Esophagus (tissue), 2 donors: ENCODE results near the gene VAPA. TPM values are rescaled to one million over a fixed set of nuclear protein-coding genes. Genes with fewer than 3 reads are reported as not detected.
"Not testable (repeated sequence)": the region's sequence is repeated elsewhere in the genome, so short reads cannot be mapped to it uniquely, and the experiment has no call there.

Source experiments
- H3K27ac ChIP-seq, 2 donors: one replicate each; pipeline ENCODE4 v1.5.1; 2013; ENCODE audit warnings: low read depth in 2 of 2, mild to moderate bottlenecking in 2 of 2, inconsistent platforms in 1 of 2, low read length in 1 of 2, moderate library complexity in 1 of 2
- H3K27me3 ChIP-seq, 2 donors: one replicate each; pipeline ENCODE4 v1.6.1; 2013; ENCODE audit warnings: low read length in 2 of 2, control low read depth in 1 of 2, mild to moderate bottlenecking in 1 of 2; ENCODE audit not compliant: insufficient read depth in 2 of 2, control insufficient read depth in 1 of 2
- H3K36me3 ChIP-seq, 2 donors: one replicate each; pipeline ENCODE4 v1.6.1; 2013; ENCODE audit warnings: low read length in 1 of 2; ENCODE audit not compliant: control insufficient read depth in 2 of 2, insufficient read depth in 2 of 2
- H3K4me1 ChIP-seq, 2 donors: one replicate each; pipeline ENCODE4 v1.6.1; 2013; ENCODE audit warnings: low read length in 1 of 2; ENCODE audit not compliant: control insufficient read depth in 2 of 2, insufficient read depth in 2 of 2
- H3K4me3 ChIP-seq, 2 donors: one replicate each; pipeline ENCODE4 v1.5.1; 2013; ENCODE audit warnings: low read length in 2 of 2, mild to moderate bottlenecking in 2 of 2, low read depth in 1 of 2, moderate library complexity in 1 of 2
- H3K9me3 ChIP-seq, 2 donors: one replicate each; pipeline ENCODE4 v1.6.1; 2013; ENCODE audit warnings: mild to moderate bottlenecking in 2 of 2, low read depth in 1 of 2, low read length in 1 of 2, moderate library complexity in 1 of 2; ENCODE audit not compliant: control insufficient read depth in 2 of 2, insufficient read depth in 1 of 2
- WGBS, 2 donors: extraction: QIAGEN DNeasy Blood & Tissue Kit; methylation state at CpG; one replicate each; pipeline ENCODE4 v1.1.7; 2013; 5-methylcytosine and 5-hydroxymethylcytosine counted together
- polyA plus RNA-seq, 2 donors: library from polyadenylated mRNA; stranded (reverse); fragments of 200-250 nt; gene quantifications; one replicate each; pipeline ENCODE4 v1.2.3, GENCODE V29; 2013
- donor health status: healthy with polysubstance abuse.
- donor health status: Bipolar disorder and iron deficiency.

VAPA gene
- polyA plus RNA-seq, 2 donors: 127 to 189 TPM

GRCh38 chr18:9885170-9886004 lies 28.4 kb upstream of the VAPA start, which contains the start of gene TXNDC2:
Gene TXNDC2 (plus strand): TSS chr18:9885973. CDS start chr18:9886681, 708 bp downstream.
- Histone ChIP-seq H3K36me3 (no peaks in the 10 kb centered on the region), H3K9me3 (no peaks in the 10 kb centered on the region), H3K27me3 (no peaks in the 10 kb centered on the region), H3K4me1 (no peaks in the 10 kb centered on the region), H3K27ac (no peak within 1 kb of the TSS), H3K4me3 (no peak within 1 kb of the TSS)
- 90 to 91% methylated on average over 8 of the region's 8 CpGs for WGBS, 2 donors

GRCh38 chr18:9886005-9886348 lies 27.8 kb upstream of the VAPA start:
- 93 to 96% methylated on average over 3 of the region's 3 CpGs for WGBS, 2 donors
- H3K4me3 ChIP-seq: no peak overlapping the region
- no peaks in the 10 kb centered on the region for H3K9me3 ChIP-seq

GRCh38 chr18:9887992-9888391 lies 25.8 kb upstream of the VAPA start:
- WGBS, 2 donors: 97% methylated on average over 5 of the region's 5 CpGs

More at GRCh38 chr18:9886005-9886348, 27.8 kb upstream of the VAPA start:
- Histone ChIP-seq H3K4me1 (no peaks in the 10 kb centered on the region), H3K36me3 (no peaks in the 10 kb centered on the region), H3K27ac (no peak overlapping the region), H3K27me3 (no peaks in the 10 kb centered on the region)

GRCh38 chr18:9890196-9890595 lies 23.6 kb upstream of the VAPA start:
- Histone ChIP-seq H3K4me1 (no peaks in the 10 kb centered on the region), H3K4me3 (no peak overlapping the region), H3K27ac (no peak overlapping the region), H3K9me3 (no peaks in the 10 kb centered on the region), H3K36me3 (no peaks in the 10 kb centered on the region), H3K27me3 (no peaks in the 10 kb centered on the region)
- WGBS, 2 donors: 73 to 79% methylated on average over 5 of the region's 5 CpGs

More at GRCh38 chr18:9887992-9888391, 25.8 kb upstream of the VAPA start:
- Histone ChIP-seq H3K36me3 (no peaks in the 10 kb centered on the region), H3K4me1 (no peaks in the 10 kb centered on the region), H3K27me3 (no peaks in the 10 kb centered on the region), H3K4me3 (no peak overlapping the region), H3K9me3 (no peaks in the 10 kb centered on the region), H3K27ac (no peak overlapping the region)

- H3K4me3 ChIP-seq: no peak overlapping the region
- 85 to 88% methylated on average over 1 of the region's 1 CpG for WGBS, 2 donors
- no peaks in the 10 kb centered on the region for H3K4me1 ChIP-seq
- no peaks in the 10 kb centered on the region for H3K27me3 ChIP-seq
- no peak overlapping the region for H3K27ac ChIP-seq
- H3K36me3 ChIP-seq: no peaks in the 10 kb centered on the region
- H3K9me3 ChIP-seq: no peaks in the 10 kb centered on the region
These were observed 22.9 kb upstream of the VAPA start for GRCh38 chr18:9890957-9891356.

GRCh38 chr18:9891515-9891914 lies 22.3 kb upstream of the VAPA start:
- H3K27ac ChIP-seq, H3K4me1 ChIP-seq, H3K36me3 ChIP-seq, H3K27me3 ChIP-seq, H3K4me3 ChIP-seq, H3K9me3 ChIP-seq: not testable (repeated sequence)
- 47 to 48% methylated on average over 4 of the region's 4 CpGs for WGBS, 2 donors

- no peaks in the 10 kb centered on the region for H3K27me3 ChIP-seq
- H3K27ac ChIP-seq: no peak overlapping the region
- H3K9me3 ChIP-seq: no peaks in the 10 kb centered on the region
- H3K4me1 ChIP-seq: no peaks in the 10 kb centered on the region
- no peaks in the 10 kb centered on the region for H3K36me3 ChIP-seq
- 79 to 91% methylated on average over 6 of the region's 6 CpGs for WGBS, 2 donors
- H3K4me3 ChIP-seq: no peak overlapping the region
These were observed 19.3 kb upstream of the VAPA start for GRCh38 chr18:9894454-9895068.

GRCh38 chr18:9897129-9897528 lies 16.7 kb upstream of the VAPA start:
- H3K36me3 ChIP-seq: no peaks in the 10 kb centered on the region
- 91 to 95% methylated on average over 5 of the region's 5 CpGs for WGBS, 2 donors
- H3K27ac ChIP-seq: no peak overlapping the region
- no peaks in the 10 kb centered on the region for H3K9me3 ChIP-seq
- H3K4me3 ChIP-seq: no peak overlapping the region
- no peaks in the 10 kb centered on the region for H3K4me1 ChIP-seq
- H3K27me3 ChIP-seq: no peaks in the 10 kb centered on the region

- not testable (repeated sequence) for H3K27me3 ChIP-seq, H3K4me3 ChIP-seq, H3K36me3 ChIP-seq, H3K9me3 ChIP-seq, H3K4me1 ChIP-seq, H3K27ac ChIP-seq
- 96 to 97% methylated on average over 10 of the region's 10 CpGs for WGBS, 2 donors
These were observed 16.0 kb upstream of the VAPA start for GRCh38 chr18:9897787-9898291.
